Breast epithelium (tissue), 4 donors: Measurements from ENCODE around the gene NCR3LG1. TPM values are rescaled to one million over a fixed set of nuclear protein-coding genes. Genes with fewer than 3 reads are reported as not detected.
A peak's percentile ranks its signal among the peaks of the same experiment; 100 is the strongest.

Source experiments
- DNase-seq, 2 donors: peaks; one replicate each; pipeline ENCODE4 v3.0.0-alpha.2; 2019; ENCODE audit warnings: low spot score in 2 of 2
- H3K27ac ChIP-seq, 2 donors: fragments of 200-600 bp; sonication (generic) in 1 of 2; one replicate each; pipeline ENCODE4 v1.5.1; 2016 to 2019; ENCODE audit warnings: mild to moderate bottlenecking in 1 of 2
- H3K27me3 ChIP-seq, 2 donors: fragments of 200-600 bp; sonication (generic) in 1 of 2; one replicate each; pipeline versions ENCODE4 v1.5.1 to v1.6.0; 2017 to 2019; ENCODE audit warnings: control low read depth in 1 of 2, mild to moderate bottlenecking in 1 of 2
- H3K36me3 ChIP-seq: fragments of 200-600 bp; one replicate; pipeline ENCODE4 v1.5.1; 2019
- H3K4me1 ChIP-seq, 2 donors: fragments of 200-600 bp; sonication (generic); one replicate each; pipeline ENCODE4 v1.5.1; 2016 to 2019; ENCODE audit warnings: control low read depth in 1 of 2
- H3K4me3 ChIP-seq, 3 donors: fragments of 200-600 bp; sonication (generic); 1 replicate in 2 of 3; 2 replicates in 1 of 3; pipeline ENCODE4 v1.5.1; 2016 to 2019; ENCODE audit warnings: mild to moderate bottlenecking in 3 of 3, moderate library complexity in 2 of 3
- H3K9me3 ChIP-seq, 2 donors: fragments of 200-600 bp; sonication (generic) in 1 of 2; one replicate each; pipeline ENCODE4 v1.5.1; 2016 to 2019; ENCODE audit warnings: control low read depth in 1 of 2
- POLR2A ChIP-seq: fragments of 450-650 bp; IDR thresholded peaks from one replicate; pipeline ENCODE4 v1.6.1; 2016; ENCODE audit warnings: antibody characterized with exemption, mild to moderate bottlenecking, moderate library complexity
- POLR2AphosphoS5 ChIP-seq, 3 donors: sonication (generic); formaldehyde crosslinking; IDR thresholded peaks; one replicate each; pipeline ENCODE4 v1.6.1; 2017; ENCODE audit warnings: antibody characterized with exemption in 3 of 3
- intact Hi-C: fragments of 100-400 bp; cut with DNase I; formaldehyde crosslinking; loops from one replicate; pipeline ENCODE4 v1.15.1; 2023; ENCODE audit warnings: low total_unique reads
- total RNA-seq, 3 donors: library from RNA; depleted of rRNA; stranded (reverse); fragments of >200 nt; gene quantifications; one replicate each; pipeline ENCODE4 v1.1.0, GENCODE V29; 2016
- TF ChIP-seq, protein P1 (sequence below), 3 donors: fragments of 450-650 bp; IDR thresholded peaks; one replicate each; pipeline ENCODE4 v1.5.1; 2016 to 2017; ENCODE audit warnings: antibody characterized with exemption in 3 of 3, mild to moderate bottlenecking in 3 of 3, moderate library complexity in 3 of 3

Gene NCR3LG1
- total RNA-seq, 3 donors from 2014 or later: 2.9 to 5.0 (median 4.3) TPM

- Histone ChIP-seq H3K4me3 (no peak overlapping the region), H3K27me3 (no peaks in the 10 kb centered on the region), H3K36me3 (no peaks in the 10 kb centered on the region), H3K9me3 (no peaks in the 10 kb centered on the region), H3K27ac (no peak overlapping the region), H3K4me1 (peaks cover 2 to 15% of the 10 kb centered on the region in 2 donors)
- TF ChIP-seq, protein P1, sequence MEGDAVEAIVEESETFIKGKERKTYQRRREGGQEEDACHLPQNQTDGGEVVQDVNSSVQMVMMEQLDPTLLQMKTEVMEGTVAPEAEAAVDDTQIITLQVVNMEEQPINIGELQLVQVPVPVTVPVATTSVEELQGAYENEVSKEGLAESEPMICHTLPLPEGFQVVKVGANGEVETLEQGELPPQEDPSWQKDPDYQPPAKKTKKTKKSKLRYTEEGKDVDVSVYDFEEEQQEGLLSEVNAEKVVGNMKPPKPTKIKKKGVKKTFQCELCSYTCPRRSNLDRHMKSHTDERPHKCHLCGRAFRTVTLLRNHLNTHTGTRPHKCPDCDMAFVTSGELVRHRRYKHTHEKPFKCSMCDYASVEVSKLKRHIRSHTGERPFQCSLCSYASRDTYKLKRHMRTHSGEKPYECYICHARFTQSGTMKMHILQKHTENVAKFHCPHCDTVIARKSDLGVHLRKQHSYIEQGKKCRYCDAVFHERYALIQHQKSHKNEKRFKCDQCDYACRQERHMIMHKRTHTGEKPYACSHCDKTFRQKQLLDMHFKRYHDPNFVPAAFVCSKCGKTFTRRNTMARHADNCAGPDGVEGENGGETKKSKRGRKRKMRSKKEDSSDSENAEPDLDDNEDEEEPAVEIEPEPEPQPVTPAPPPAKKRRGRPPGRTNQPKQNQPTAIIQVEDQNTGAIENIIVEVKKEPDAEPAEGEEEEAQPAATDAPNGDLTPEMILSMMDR (IDR thresholded peaks at IDR 0.05): no peak
- no peak for TF ChIP-seq POLR2A
- DNase-seq: no peak
- intact Hi-C loops: no loop called here
Measured at GRCh38 chr11:17401841-17402240, 50.2 kb downstream of the NCR3LG1 start.

GRCh38 chr11:17402486-17402885 is 50.9 kb downstream of the NCR3LG1 start:
- Histone ChIP-seq H3K4me3 (no peak overlapping the region), H3K9me3 (no peaks in the 10 kb centered on the region), H3K36me3 (no peaks in the 10 kb centered on the region), H3K27me3 (no peaks in the 10 kb centered on the region), H3K27ac (no peak overlapping the region), H3K4me1 (peaks cover 2 to 15% of the 10 kb centered on the region in 2 donors)
- intact Hi-C loops: no loop called here
- DNase-seq: no peak
- TF ChIP-seq, protein P1 (IDR thresholded peaks at IDR 0.05): no peak
- no peak for TF ChIP-seq POLR2A
- no peak for TF ChIP-seq POLR2AphosphoS5 (IDR thresholded peaks at IDR 0.05)

DNA sequence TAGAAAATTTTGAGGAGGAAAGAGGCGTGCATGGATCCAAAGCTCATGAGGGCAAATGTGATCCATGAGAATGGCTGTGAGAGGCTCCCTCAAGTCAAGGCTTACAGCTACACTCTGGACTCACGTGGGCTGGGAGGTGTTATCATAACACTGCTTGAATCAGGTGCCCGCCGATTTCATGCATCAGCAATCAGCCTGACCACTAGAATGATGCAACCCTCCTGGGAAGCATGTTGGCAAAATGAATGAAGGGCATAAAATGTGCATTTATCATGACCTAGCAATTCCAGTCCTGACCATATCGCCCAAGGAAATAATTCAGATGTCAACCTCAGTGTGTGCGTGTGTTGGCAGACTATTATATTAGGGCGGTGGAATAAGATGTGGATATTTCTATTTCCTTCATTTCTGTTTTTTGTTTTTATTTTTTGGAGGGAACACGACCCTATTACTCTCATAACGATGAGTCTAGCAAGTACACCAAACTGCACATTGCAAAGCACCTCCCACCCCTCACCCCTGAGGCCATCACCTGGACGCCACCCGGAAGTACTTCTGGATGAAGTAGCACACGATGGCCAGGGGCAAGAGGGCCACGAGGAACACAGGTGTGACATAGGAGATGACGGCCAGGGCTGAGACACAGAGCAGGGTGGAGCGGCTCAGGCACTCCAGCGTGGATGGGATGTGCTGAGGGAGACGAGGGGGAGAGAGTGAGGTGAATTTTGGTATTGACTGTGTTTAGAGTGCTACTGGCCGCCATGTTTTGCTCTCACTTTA is 52.6 kb downstream of the NCR3LG1 start:
- DNase-seq: no peak
- no peak overlapping the region for H3K4me3 ChIP-seq
- intact Hi-C loops: no loop called here
- H3K9me3 ChIP-seq: no peaks in the 10 kb centered on the region
- peaks cover 2 to 15% of the 10 kb centered on the region in 2 donors for H3K4me1 ChIP-seq
- TF ChIP-seq, protein P1 (IDR thresholded peaks at IDR 0.05): no peak
- TF ChIP-seq POLR2AphosphoS5 (IDR thresholded peaks at IDR 0.05) (no peak), POLR2A (no peak)
- no peaks in the 10 kb centered on the region for H3K27me3 ChIP-seq
- no peaks in the 10 kb centered on the region for H3K36me3 ChIP-seq
- peak overlapping the region; percentile 73 to 83 for H3K27ac ChIP-seq

GRCh38 chr11:17405232-17406005 is 53.8 kb downstream of the NCR3LG1 start:
- peak; percentile 81 to 82 for DNase-seq
- no peaks in the 10 kb centered on the region for H3K27me3 ChIP-seq
- H3K4me3 ChIP-seq: no peak overlapping the region
- H3K27ac ChIP-seq: peak overlapping the region; percentile 73 to 83
- H3K4me1 ChIP-seq: peaks cover 2 to 15% of the 10 kb centered on the region in 2 donors
- TF ChIP-seq, protein P1 (IDR thresholded peaks at IDR 0.05): peak in 2 of 3 donors; percentile 20 to 39
- TF ChIP-seq POLR2A: no peak
- peak; percentile 25 to 44 (median 42) for TF ChIP-seq POLR2AphosphoS5 (IDR thresholded peaks at IDR 0.05)
- H3K36me3 ChIP-seq: no peaks in the 10 kb centered on the region
- intact Hi-C loops: no loop called here
- no peaks in the 10 kb centered on the region for H3K9me3 ChIP-seq
